K562 (cell line): ENCODE results near the gene SLC6A6. TPM values are rescaled to one million over a fixed set of nuclear protein-coding genes. Genes with fewer than 3 reads are reported as not detected.

Experiments
- BRD9 ChIP-seq: fragments of 450-650 bp; IDR thresholded peaks from 2 replicates; pipeline ENCODE4 v1.6.1; 2018; ENCODE audit warnings: low read depth; ENCODE audit not compliant: partially characterized antibody
- CEBPB ChIP-seq: fragments of 450-650 bp; IDR thresholded peaks from 2 replicates; pipeline ENCODE4 v1.6.1; 2016; ENCODE audit warnings: missing genetic modification characterization, missing compliant biosample characterization
- DNMT1 ChIP-seq: fragments of 450-650 bp; IDR thresholded peaks from 2 replicates; pipeline ENCODE4 v1.6.1; 2016; ENCODE audit warnings: antibody characterized with exemption, mild to moderate bottlenecking
- E4F1 ChIP-seq: fragments of 250-450 bp; sonication (Bioruptor Pico); IDR thresholded peaks from 2 replicates; pipeline ENCODE4 v1.5.0; 2021; ENCODE audit warnings: mild to moderate bottlenecking, borderline replicate concordance
- HMGN3 ChIP-seq: IDR thresholded peaks from 2 replicates; pipeline ENCODE4 v1.6.1; 2011; ENCODE audit warnings: borderline replicate concordance, low read depth, mild to moderate bottlenecking, mixed read lengths, low read length; ENCODE audit not compliant: insufficient read length; ENCODE audit errors: extremely low read depth
- NFE2L1 ChIP-seq: fragments of 450-650 bp; IDR thresholded peaks from 2 replicates; pipeline ENCODE4 v1.6.1; 2016; ENCODE audit warnings: missing genetic modification characterization, low read depth, mild to moderate bottlenecking, missing compliant biosample characterization, moderate library complexity, borderline replicate concordance
- POLR3G ChIP-seq: IDR thresholded peaks from 2 replicates; pipeline ENCODE4 v1.6.1; 2011; ENCODE audit not compliant: insufficient read length, insufficient replicate concordance; ENCODE audit errors: extremely low read depth
- REST ChIP-seq, 2 experiments: fragments of 450-650 bp; formaldehyde crosslinking in 1 of 2; IDR thresholded peaks; 2 replicates each; pipeline versions ENCODE4 v1.4.0 to v1.6.1; 2014 to 2020; ENCODE audit warnings: mild to moderate bottlenecking in 2 of 2, borderline replicate concordance in 1 of 2, low read depth in 1 of 2
- STAT5A ChIP-seq: IDR thresholded peaks from 2 replicates; pipeline ENCODE4 v1.6.1; 2012; ENCODE audit warnings: low read length, inconsistent platforms, borderline replicate concordance
- TAF15 ChIP-seq: fragments of 200-400 bp; formaldehyde crosslinking; IDR thresholded peaks from 2 replicates; pipeline ENCODE4 v1.6.1; 2017; ENCODE audit warnings: mild to moderate bottlenecking, low read depth, low read length, moderate library complexity
- TCF15 ChIP-seq: fragments of 250-450 bp; sonication (Bioruptor Pico); IDR thresholded peaks from 2 replicates; pipeline ENCODE4 v1.8.0; 2022; ENCODE audit warnings: moderate library complexity, mild to moderate bottlenecking, inconsistent platforms
- USF2 ChIP-seq: sonication (generic); formaldehyde crosslinking; IDR thresholded peaks from 2 replicates; pipeline ENCODE4 v1.5.0; 2020; ENCODE audit warnings: missing genetic modification reagents
- ZKSCAN1 ChIP-seq: fragments of 150-350 bp; IDR thresholded peaks from 2 replicates; pipeline ENCODE4 v1.6.1; 2016; ENCODE audit warnings: low read depth, low read length
- ZNF134 ChIP-seq: fragments of 250-450 bp; sonication (Bioruptor Pico); conservative IDR thresholded peaks from 2 replicates; pipeline ENCODE4 v1.4.0; 2020
- ZNF551 ChIP-seq: fragments of 250-450 bp; sonication (Bioruptor Pico); IDR thresholded peaks from 2 replicates; pipeline ENCODE4 v1.5.0; 2021; ENCODE audit warnings: mild to moderate bottlenecking, moderate library complexity
- polyA plus RNA-seq, 8 experiments: library from polyadenylated mRNA; depleted of rRNA in 4 of 8; stranded (reverse) in 5 of 8; unstranded in 3 of 8; fragments of >200 nt; fragmentation: Nextera tagmentation in 2 of 8; fragmentation: Illumina TruSeq in 1 of 8; extraction: Ambion mirVana in 2 of 8; extraction: Trizol in 1 of 8; gene quantifications; 2 replicates each; pipeline versions ENCODE4 v1.2.1 to v1.2.3, GENCODE V29; 2011 to 2014; ENCODE audit warnings: inconsistent platforms in 1 of 8, missing spikeins in 1 of 8
- total RNA-seq, 7 experiments: library from RNA; depleted of rRNA in 6 of 7; stranded (reverse); fragments of >200 nt in 6 of 7; fragmentation: Illumina TruSeq in 2 of 7; extraction: Trizol in 2 of 7; gene quantifications; 2 replicates each; pipeline versions ENCODE4 v1.2.1 to v1.2.3, GENCODE V29; 2011 to 2021; ENCODE audit warnings: low replicate concordance in 1 of 7

The SLC6A6 gene
- total and polyA plus RNA-seq, 9 of the 15 experiments (the other 6 are each of a cell fraction or from before 2014, with no cell fraction given): 12.3 to 203 (median 93.2) TPM

- TF ChIP-seq REST (IDR thresholded peaks at IDR 0.05; ENCODE audit: borderline replicate concordance) (no peak), REST (CRISPR knock-in tag; IDR thresholded peaks at IDR 0.05; ENCODE audit: low read depth) (no peak), STAT5A (no peak), NFE2L1 (tag) (no peak), HMGN3 (peak; percentile 25), USF2 (CRISPR knock-in tag) (no peak), TAF15 (no peak), CEBPB (no peak), BRD9 (no peak), ZNF551 (CRISPR knock-in tag) (no peak), E4F1 (CRISPR knock-in tag) (no peak), ZKSCAN1 (no peak), DNMT1 (no peak), TCF15 (CRISPR knock-in tag) (no peak), POLR3G (no peak), ZNF134 (CRISPR knock-in tag) (no peak)
Measured at GRCh38 chr3:14439501-14440167, 37.2 kb downstream of the SLC6A6 start (continued).
